KMS-11 (cell line): ENCODE results near the gene RASA3.

Experiments used
- H2AFZ ChIP-seq: fragments of 200-600 bp; sonication (generic); 2 replicates; pipeline ENCODE4 v1.6.1; 2016; ENCODE audit warnings: antibody characterized with exemption, mixed run types, low read depth
- H3K27ac ChIP-seq: fragments of 200-600 bp; sonication (generic); 2 replicates; pipeline ENCODE4 v1.6.1; 2016; ENCODE audit warnings: mild to moderate bottlenecking, mixed run types
- H3K27me3 ChIP-seq: fragments of 200-600 bp; sonication (generic); 2 replicates; pipeline ENCODE4 v1.6.1; 2017; ENCODE audit warnings: mild to moderate bottlenecking, low read depth, mixed run types, moderate library complexity; ENCODE audit not compliant: insufficient read depth
- H3K36me3 ChIP-seq: fragments of 200-600 bp; sonication (generic); 2 replicates; pipeline ENCODE4 v1.6.1; 2017; ENCODE audit warnings: mild to moderate bottlenecking, mixed run types; ENCODE audit not compliant: insufficient read depth
- H3K4me1 ChIP-seq: fragments of 200-600 bp; sonication (generic); 2 replicates; pipeline ENCODE4 v1.6.1; 2016; ENCODE audit warnings: mild to moderate bottlenecking, low read depth, mixed run types; ENCODE audit not compliant: poor library complexity, severe bottlenecking
- H3K4me2 ChIP-seq: fragments of 200-600 bp; sonication (generic); 2 replicates; pipeline ENCODE4 v1.7.0; 2016; ENCODE audit warnings: mild to moderate bottlenecking, mixed run types
- H3K4me3 ChIP-seq: fragments of 200-600 bp; sonication (generic); IDR thresholded peaks from 2 replicates; pipeline ENCODE4 v1.6.1; 2017; ENCODE audit warnings: low read depth, low read length, mixed read lengths; ENCODE audit not compliant: insufficient read depth
- H3K79me2 ChIP-seq: fragments of 200-600 bp; sonication (generic); 2 replicates; pipeline ENCODE4 v1.6.1; 2016; ENCODE audit warnings: low read depth, mixed run types; ENCODE audit not compliant: insufficient read depth
- H3K9ac ChIP-seq: fragments of 200-600 bp; sonication (generic); 2 replicates; pipeline ENCODE4 v1.6.1; 2016; ENCODE audit warnings: mild to moderate bottlenecking, mixed run types
- H4K20me1 ChIP-seq: fragments of 200-600 bp; sonication (generic); 2 replicates; pipeline ENCODE4 v1.6.1; 2016; ENCODE audit warnings: mild to moderate bottlenecking, mixed run types; ENCODE audit not compliant: insufficient read depth
- TF ChIP-seq, protein P1 (sequence below): fragments of 200-600 bp; sonication (generic); conservative IDR thresholded peaks from 2 replicates; pipeline ENCODE4 v1.6.1; 2017; ENCODE audit warnings: low read depth, mild to moderate bottlenecking, antibody characterized with exemption, low read length, moderate library complexity, mixed read lengths

Gene RASA3

DNA sequence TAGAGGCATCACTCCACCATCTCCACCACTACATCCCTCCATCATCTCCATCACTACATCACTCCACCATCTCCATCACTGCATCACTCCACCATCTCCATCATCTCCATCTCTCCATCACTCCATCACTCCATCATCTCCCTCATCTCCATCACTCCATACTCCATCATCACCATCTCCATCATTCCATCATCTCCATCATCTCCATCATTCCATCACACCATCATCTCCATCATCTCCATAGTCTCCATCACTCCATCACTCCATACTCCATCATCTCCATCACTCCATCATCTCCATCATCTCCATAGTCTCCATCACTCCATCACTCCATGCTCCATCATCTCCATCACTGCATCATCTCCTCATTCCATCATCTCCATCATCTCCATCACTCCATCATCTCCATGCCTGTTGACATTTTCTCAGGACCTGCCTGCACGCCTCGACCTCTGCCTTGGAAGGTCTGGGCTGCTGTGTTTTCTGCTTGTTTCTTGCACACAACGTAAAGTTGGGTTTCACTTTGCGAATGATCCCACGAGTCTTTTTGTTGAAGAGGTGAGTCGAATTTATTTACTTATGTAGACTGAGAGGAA lies 21.2 kb upstream of the RASA3 start:
- H3K9ac ChIP-seq, result no peak overlapping the region
- H4K20me1 ChIP-seq, result no peaks in the 10 kb centered on the region
- H3K27me3 ChIP-seq, result no peaks in the 10 kb centered on the region
- H3K4me1 ChIP-seq, result peaks cover 18% of the 10 kb centered on the region
- H3K4me2 ChIP-seq, result no peak overlapping the region
- no peaks in the 10 kb centered on the region for H3K79me2 ChIP-seq
- H2AFZ ChIP-seq, result no peak overlapping the region
- no peaks in the 10 kb centered on the region for H3K36me3 ChIP-seq
- H3K4me3 ChIP-seq, result no peak overlapping the region
- no peak overlapping the region for H3K27ac ChIP-seq
- TF ChIP-seq, protein P1, sequence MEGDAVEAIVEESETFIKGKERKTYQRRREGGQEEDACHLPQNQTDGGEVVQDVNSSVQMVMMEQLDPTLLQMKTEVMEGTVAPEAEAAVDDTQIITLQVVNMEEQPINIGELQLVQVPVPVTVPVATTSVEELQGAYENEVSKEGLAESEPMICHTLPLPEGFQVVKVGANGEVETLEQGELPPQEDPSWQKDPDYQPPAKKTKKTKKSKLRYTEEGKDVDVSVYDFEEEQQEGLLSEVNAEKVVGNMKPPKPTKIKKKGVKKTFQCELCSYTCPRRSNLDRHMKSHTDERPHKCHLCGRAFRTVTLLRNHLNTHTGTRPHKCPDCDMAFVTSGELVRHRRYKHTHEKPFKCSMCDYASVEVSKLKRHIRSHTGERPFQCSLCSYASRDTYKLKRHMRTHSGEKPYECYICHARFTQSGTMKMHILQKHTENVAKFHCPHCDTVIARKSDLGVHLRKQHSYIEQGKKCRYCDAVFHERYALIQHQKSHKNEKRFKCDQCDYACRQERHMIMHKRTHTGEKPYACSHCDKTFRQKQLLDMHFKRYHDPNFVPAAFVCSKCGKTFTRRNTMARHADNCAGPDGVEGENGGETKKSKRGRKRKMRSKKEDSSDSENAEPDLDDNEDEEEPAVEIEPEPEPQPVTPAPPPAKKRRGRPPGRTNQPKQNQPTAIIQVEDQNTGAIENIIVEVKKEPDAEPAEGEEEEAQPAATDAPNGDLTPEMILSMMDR, result no peak

DNA sequence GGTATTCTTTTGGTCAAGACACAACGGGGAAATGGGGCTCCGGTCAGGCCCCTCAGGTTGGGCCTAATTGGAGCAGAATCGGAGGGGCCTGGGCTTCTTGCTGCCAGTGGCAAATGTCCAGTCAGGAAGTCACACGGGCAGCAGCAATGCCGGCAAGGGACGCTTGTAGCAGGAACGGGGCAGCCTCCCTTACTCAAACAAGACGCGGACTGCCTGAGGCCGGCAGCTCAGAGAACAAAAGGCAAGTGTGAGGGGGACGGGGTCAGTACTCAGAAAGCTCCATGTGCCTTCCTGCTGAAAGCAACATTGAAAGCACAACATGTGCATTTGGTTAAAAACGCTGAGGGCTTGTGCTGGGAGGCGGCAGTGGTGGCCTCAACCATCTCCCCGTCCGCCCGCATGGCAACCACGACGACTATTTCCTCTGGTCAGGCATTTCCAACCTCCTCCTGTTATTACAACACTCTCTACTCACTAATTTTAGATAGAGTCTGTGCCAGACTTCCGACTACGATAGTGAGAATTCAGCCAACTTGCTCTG lies 20.5 kb upstream of the RASA3 start:
- H3K79me2 ChIP-seq, result no peaks in the 10 kb centered on the region
- H3K4me1 ChIP-seq, result peaks cover 25% of the 10 kb centered on the region
- no peak overlapping the region for H3K27ac ChIP-seq
- H3K4me2 ChIP-seq, result no peak overlapping the region
- H3K4me3 ChIP-seq, result no peak overlapping the region
- H4K20me1 ChIP-seq, result no peaks in the 10 kb centered on the region
- no peaks in the 10 kb centered on the region for H3K27me3 ChIP-seq
- H3K36me3 ChIP-seq, result no peaks in the 10 kb centered on the region
- TF ChIP-seq, protein P1, result no peak
- H2AFZ ChIP-seq, result no peak overlapping the region
- H3K9ac ChIP-seq, result no peak overlapping the region

DNA sequence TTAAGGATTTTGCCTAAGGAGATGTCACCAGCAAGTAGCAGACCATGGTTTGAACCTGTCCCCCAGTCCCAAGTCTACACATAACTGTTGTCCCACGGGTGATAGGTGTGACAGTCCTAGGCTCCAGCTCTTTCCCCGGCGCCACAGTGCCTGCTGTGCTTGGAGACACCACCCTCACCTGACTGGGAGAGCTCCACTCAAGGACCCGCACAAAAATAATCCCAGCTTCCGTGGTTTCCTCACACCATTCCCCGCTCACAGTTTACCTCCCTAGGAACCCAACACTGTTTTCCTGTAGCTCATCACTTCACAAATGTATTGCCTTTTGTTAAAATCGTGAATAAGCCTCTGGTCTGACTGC lies 19.8 kb upstream of the RASA3 start:
- no peak overlapping the region for H3K27ac ChIP-seq
- TF ChIP-seq, protein P1, result no peak
- H3K4me3 ChIP-seq, result no peak overlapping the region
- H2AFZ ChIP-seq, result no peak overlapping the region
- no peaks in the 10 kb centered on the region for H3K27me3 ChIP-seq
- H3K36me3 ChIP-seq, result no peaks in the 10 kb centered on the region
- no peak overlapping the region for H3K4me2 ChIP-seq
- H3K9ac ChIP-seq, result no peak overlapping the region
- peaks cover 26% of the 10 kb centered on the region for H3K4me1 ChIP-seq
- H3K79me2 ChIP-seq, result no peaks in the 10 kb centered on the region
- H4K20me1 ChIP-seq, result no peaks in the 10 kb centered on the region

DNA sequence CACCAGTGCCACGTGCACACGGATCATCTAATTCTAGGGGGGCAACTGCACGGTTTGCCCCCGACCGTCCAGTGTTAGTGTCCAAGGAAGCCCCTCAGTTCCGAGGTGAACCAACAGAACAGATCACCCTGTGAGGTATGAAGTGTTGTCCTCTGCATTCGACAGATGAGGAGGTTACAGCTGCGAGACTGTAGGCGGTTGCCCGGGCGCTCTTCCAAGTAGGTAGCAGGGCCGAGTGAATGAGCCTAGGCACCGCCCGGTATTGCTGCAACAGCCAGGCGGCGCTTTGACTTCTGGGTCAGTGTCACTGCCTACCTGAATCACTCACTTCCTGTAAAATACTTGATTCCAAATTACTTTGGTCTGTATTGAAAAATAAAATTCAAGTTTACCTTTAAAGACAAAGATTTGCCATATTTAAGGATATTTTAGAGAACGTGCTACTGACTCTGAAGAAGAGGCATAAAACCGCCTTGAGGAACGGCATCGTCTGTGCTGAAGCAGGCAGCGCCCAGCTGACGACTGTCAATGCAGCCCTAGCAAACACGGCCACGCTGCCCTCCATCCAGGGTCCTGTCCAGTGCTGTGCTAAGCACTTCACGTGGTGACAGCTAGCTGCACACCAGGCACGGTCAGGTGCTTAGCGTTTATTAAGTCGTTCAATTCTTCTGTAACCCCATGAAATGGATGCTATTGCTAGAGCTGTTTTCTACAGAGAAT lies 19.3 kb upstream of the RASA3 start:
- no peaks in the 10 kb centered on the region for H3K36me3 ChIP-seq
- no peak overlapping the region for H2AFZ ChIP-seq
- TF ChIP-seq, protein P1, result no peak
- H3K79me2 ChIP-seq, result no peaks in the 10 kb centered on the region
- no peaks in the 10 kb centered on the region for H4K20me1 ChIP-seq
- H3K4me2 ChIP-seq, result no peak overlapping the region
- no peaks in the 10 kb centered on the region for H3K27me3 ChIP-seq
- H3K9ac ChIP-seq, result no peak overlapping the region
- H3K27ac ChIP-seq, result no peak overlapping the region
- no peak overlapping the region for H3K4me3 ChIP-seq
- H3K4me1 ChIP-seq, result peaks cover 26% of the 10 kb centered on the region
